GM12801 (cell line): ENCODE measurements around the gene SYT10.

Experiments
- TF ChIP-seq, protein P1 (sequence below): IDR thresholded peaks from one replicate; pipeline ENCODE4 v1.5.1; 2011; ENCODE audit warnings: control low read depth; ENCODE audit not compliant: insufficient read length; ENCODE audit errors: extremely low read depth

Gene SYT10

GRCh38 chr12:33431648-33432047 lies 8.0 kb downstream of the SYT10 start:
- TF ChIP-seq, protein P1, sequence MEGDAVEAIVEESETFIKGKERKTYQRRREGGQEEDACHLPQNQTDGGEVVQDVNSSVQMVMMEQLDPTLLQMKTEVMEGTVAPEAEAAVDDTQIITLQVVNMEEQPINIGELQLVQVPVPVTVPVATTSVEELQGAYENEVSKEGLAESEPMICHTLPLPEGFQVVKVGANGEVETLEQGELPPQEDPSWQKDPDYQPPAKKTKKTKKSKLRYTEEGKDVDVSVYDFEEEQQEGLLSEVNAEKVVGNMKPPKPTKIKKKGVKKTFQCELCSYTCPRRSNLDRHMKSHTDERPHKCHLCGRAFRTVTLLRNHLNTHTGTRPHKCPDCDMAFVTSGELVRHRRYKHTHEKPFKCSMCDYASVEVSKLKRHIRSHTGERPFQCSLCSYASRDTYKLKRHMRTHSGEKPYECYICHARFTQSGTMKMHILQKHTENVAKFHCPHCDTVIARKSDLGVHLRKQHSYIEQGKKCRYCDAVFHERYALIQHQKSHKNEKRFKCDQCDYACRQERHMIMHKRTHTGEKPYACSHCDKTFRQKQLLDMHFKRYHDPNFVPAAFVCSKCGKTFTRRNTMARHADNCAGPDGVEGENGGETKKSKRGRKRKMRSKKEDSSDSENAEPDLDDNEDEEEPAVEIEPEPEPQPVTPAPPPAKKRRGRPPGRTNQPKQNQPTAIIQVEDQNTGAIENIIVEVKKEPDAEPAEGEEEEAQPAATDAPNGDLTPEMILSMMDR, result no peak

GRCh38 chr12:33429468-33429867 lies 10.2 kb downstream of the SYT10 start:
- TF ChIP-seq, protein P1, result no peak

GRCh38 chr12:33427071-33427470 lies 12.5 kb downstream of the SYT10 start:
- TF ChIP-seq, protein P1, result no peak

- TF ChIP-seq, protein P1, result no peak
These were observed 15.9 kb downstream of the SYT10 start for GRCh38 chr12:33423706-33424105.

- TF ChIP-seq, protein P1, result no peak
These were observed 56.1 kb downstream of the SYT10 start for GRCh38 chr12:33383503-33383902.

- TF ChIP-seq, protein P1, result no peak
These were observed 63.5 kb downstream of the SYT10 start for GRCh38 chr12:33376153-33376552.

DNA sequence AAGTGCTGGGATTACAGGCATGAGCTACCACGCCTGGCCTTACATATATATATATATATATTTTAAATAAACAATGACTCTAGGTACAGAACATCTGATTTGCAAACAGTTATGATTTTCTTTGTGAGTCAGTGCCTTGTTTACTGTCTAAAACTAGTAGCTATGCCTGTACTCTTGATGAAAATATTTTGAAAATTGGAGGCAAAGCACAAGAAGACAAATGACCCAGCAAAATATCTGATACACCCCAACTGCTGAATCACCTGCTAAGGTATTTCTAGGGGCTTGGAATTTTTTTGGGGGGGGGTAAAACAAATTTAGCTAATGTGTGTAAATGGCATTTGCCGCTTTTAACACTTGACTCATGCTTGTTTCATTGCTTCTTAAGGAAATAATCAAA lies 69.3 kb downstream of the SYT10 start:
- TF ChIP-seq, protein P1, result no peak

GRCh38 chr12:33357181-33357580 lies 82.4 kb downstream of the SYT10 start:
- TF ChIP-seq, protein P1, result no peak
